HG03039 (cell line): ENCODE measurements around the gene TRAPPC4.
"Not testable (repeated sequence)": the region's sequence is repeated elsewhere in the genome, so short reads cannot be mapped to it uniquely, and the experiment has no call there.

Experiments
- ATAC-seq: cut with Tn5 transposase; IDR thresholded peaks from one replicate; pipeline ENCODE4 v1.9.1; 2021; ENCODE audit warnings: mild to moderate bottlenecking, moderate library complexity; ENCODE audit not compliant: unreplicated experiment

The TRAPPC4 gene

DNA sequence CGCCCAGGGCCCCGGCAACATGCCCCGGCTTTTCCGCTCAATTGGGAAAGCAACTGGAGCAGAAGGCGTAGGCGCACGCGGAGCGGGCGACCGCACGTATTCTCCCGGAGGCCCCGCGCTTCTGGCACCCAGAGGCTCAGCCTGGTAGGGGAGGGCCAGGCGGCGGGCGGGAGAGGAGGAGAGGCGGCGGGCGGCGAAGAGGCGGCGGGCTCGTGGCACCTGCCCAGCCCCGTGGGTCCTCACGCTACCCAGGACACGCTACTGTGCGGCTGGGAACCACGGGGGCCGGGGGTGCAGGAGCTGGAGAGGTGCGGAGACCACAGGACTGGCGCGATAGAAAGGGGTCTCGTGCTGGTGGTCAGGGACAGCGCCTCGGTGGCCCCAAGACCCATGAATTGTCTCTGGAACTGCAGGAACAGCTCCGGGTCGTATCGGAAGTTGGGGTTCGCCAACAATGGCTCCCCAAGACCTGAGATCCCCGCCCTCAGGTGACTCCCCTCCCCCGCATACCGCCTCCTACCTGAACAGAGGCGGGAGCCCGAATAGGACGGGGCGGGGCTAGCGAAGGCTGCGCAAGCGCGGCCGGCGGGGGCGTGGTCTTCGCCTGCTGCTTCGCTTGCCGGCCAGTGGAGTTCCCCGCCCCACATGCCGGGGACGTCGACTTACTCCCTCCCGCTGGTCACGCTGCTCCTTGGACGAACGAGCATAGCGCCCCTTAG is 11.9 kb downstream of the TRAPPC4 start, which contains the start of gene SLC37A4:
TSS of gene SLC37A4 (minus strand) at position 549 of the 719 bp plus-strand sequence.
- peak; percentile 73 for ATAC-seq

DNA sequence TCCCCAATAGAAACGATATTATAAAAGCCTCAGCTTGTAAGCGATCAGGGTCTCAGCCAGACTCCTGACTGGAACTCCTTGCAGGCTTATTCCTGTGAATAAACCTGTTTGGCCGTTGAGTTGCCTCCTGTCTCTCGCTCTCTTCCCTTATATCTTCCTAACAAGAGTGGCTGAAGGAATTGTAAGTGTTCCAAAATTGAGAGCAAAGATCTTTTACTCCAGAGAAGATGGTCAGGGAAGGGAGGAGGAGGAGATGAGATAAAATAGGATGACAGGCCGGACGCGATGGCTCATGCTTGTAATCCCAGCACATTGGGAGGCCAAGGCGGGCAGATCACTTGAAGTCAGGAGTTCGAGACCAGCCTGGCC is 13.3 kb downstream of the TRAPPC4 start:
- no peak for ATAC-seq

DNA sequence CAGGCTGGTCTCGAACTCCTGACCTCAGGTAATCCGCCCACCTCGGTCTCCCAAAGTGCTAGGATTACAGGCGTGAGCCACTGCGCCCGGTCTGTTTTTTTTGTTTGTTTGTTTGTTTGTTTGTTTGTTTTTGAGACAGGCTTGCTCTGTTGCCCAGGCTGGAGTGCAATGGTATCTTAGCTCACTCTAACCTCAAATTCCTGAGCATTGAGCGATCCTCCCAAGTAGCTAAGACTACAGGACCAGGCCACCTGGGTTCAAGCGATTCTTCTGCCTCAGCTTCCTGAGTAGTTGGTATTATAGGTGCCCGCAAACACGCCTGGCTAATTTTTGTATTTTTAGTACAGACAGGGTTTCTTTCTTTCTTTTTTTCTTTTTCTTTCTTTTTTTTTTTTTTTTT is 14.9 kb downstream of the TRAPPC4 start:
- not testable (repeated sequence) for ATAC-seq

DNA sequence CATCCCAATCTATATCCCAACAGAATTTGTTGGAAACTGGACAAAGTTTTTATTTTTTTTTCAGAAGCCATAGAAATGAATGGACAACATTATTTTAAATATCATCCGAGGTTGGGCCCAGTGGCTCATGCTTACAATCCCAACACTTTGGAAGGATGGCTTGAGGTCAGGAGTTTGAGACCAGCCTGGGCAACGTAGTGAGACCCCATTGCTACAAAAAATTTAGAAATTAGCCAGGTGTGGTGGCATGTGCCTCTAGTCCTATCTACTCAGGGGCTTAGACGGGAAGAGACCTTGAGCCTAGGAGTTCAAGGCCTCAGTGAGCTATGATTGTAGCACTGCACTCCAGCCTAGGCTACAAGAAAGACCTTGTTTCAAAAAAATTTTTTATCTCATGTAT is 16.2 kb downstream of the TRAPPC4 start:
- ATAC-seq: no peak

DNA sequence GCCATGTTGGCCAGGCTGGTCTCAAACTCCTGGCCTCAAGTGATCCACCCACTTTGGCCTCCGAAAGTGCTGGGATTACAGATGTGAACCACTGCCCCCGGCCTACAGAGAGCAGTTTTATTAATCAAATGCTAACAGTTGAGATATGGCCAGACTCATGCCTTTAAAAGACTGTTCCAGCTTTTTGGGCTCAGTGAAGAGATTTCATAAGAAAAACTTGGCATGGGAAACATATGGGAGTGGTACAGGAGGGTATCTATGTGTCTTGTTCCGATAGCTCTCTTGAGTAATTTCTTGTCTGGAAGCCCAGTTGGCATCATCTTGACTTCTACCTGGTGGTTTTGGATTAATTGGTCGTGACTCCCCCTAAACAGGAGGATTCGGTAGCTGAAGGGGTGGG is 20.3 kb downstream of the TRAPPC4 start:
- ATAC-seq: no peak

DNA sequence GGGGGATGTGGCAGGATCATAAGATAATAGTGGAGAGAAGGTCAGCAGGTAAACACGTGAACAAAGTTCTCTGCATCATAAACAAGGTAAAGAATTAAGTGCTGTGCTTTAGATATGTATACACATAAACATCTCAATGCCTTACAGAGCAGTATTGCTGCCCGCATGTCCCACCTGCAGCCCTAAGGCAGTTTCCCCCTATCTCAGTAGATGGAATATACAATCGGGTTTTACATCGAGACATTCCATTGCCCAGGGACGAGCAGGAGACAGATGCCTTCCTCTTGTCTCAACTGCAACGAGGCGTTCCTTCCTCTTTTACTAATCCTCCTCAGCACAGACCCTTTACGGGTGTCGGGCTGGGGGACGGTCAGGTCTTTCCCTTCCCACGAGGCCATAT is 20.9 kb downstream of the TRAPPC4 start:
- not testable (repeated sequence) for ATAC-seq

DNA sequence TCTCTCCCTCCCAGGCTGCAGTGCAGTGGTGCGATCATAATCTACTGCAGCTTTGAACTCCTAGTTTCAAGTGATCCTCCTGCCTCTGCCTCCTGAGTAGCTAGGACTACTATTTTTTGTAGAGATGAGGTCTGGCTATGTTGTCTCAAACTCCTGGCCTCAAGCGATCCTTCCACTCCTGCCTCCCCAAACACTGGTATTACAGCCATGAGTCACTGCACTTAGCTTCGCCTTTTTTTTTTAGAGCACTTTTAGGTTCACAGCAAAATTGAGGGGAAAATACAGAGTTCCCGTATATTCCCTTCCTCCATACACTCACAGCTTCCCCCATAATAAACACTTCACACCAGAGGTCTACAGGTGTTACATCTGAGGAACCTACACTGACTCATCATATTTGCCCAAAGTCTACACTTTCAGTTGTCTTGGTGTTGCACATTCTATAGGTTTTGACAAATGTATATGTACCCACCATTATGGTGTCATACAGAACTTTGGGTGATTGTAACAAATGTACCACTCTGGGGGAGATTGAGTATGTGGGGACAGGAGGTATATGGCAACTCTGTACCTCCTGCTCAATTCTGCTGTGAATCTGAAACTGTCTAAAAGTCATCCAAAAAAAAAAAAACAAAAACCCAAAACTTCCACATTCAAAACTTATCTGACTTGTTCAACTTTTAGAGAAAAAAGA is 23.4 kb downstream of the TRAPPC4 start:
- no peak for ATAC-seq

DNA sequence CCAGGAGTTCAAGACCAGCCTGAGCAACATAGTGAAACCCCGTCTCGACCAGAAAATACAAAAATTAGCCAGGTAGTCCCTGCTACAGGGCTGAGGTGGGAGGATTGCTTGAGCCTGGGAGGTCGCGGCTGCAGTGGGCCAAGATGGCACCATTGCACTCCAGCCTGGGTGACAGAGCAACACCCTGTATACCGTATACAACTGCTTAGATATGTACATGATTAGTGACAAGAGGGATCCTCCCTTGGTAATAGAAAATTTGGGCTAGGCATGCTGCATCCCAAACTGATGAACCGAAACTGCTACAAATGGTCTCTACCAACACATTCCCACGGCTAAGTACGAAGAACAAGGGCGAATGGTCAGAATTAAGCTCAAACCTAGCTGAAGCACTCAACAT is 24.4 kb downstream of the TRAPPC4 start:
- ATAC-seq: no peak

DNA sequence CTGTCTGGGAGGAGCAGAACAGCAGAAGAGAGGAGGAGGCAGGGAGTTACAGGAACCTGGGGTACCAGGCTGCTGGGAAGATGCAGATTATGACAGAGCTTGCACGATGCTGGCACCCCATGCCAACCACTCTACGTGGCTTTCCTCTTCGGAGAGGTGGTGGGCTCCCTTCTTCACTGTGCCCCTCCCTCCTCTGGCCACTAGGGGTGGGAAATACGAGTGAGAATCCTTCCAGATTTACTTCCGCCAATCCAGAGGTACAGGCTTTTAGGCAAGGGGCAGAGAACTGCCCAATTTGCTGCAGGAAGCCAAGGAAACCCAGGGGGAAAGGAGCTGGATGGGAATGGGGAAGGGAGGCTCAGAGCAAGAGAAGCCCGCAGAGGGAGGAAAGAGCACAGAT is 26.1 kb downstream of the TRAPPC4 start:
- no peak for ATAC-seq

DNA sequence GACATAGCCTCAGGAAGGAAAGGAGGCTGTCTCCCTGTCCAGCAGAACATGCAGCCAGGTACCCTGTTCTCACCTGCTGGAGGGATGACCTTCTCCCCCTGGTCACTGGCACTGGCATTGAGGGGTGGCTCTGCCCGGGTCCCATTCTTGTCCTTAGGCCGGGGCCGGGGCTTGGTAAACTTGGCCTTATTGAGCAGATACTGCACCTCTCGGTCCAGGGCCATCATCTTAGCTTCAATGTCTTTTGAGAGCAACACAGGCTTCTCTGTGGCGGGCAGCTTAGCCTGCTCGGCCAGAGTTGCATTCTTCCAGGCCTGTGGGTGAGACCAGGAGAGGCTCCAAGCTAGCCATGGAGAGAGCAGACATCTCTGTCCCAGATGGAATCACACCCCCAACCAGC is 27.9 kb downstream of the TRAPPC4 start:
- no peak for ATAC-seq

DNA sequence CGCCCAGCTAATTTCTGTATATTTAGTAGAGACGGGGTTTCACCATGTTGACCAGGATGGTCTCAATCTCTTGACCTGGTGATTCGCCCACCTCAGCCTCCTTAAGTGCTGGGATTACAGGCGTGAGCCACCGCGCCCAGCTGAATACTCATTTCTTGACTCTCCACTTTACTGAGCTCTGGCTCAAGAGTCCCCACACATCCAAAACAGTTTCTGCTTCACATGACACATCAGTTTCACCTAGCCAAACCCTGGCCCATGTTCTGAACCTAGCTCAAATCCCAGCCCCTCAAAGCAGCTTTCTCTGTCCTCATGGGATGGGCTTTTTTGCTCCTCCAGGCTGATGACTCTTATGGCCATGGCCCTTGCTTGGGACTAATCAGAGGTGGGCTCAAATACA is 28.6 kb downstream of the TRAPPC4 start:
- no peak for ATAC-seq

DNA sequence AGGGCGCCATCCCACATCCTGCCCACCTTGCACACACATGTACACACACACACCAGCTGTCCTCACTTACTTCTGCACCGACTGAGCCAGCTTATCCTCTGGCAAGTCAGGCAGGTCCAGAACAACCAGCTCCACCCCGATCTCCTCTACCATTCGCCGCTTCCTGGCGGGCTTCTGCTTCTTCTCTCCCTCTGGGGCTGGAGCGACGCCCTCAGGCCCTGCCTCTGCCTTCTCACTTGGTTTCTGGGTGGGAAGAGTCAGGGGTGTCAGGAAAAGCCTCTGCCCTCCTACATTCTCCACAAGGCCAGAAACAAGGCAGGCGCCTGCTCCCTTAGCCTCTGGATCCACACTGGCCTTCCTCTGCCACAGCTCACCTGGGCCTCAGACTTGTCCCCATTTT is 30.1 kb downstream of the TRAPPC4 start:
- ATAC-seq: no peak

DNA sequence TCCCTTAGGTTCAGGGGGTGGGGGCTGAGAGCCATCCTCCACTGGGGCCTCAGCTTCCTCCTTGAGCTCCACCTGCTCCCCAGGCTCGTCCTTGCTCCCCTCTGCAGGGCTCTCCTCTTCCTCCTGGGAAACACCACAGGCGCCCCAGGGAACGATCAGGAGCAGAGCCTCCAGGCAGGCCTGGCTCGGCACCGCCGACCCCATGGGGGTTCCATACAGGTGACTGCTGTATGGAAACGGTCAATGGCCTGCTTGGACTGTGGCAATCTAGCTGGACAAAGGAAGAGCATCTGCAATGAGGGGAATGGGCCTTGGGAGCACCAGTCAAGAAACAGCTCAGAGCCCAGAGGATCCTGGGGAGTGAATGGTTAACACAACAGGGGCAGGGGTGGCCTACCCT is 30.5 kb downstream of the TRAPPC4 start:
- ATAC-seq: no peak

DNA sequence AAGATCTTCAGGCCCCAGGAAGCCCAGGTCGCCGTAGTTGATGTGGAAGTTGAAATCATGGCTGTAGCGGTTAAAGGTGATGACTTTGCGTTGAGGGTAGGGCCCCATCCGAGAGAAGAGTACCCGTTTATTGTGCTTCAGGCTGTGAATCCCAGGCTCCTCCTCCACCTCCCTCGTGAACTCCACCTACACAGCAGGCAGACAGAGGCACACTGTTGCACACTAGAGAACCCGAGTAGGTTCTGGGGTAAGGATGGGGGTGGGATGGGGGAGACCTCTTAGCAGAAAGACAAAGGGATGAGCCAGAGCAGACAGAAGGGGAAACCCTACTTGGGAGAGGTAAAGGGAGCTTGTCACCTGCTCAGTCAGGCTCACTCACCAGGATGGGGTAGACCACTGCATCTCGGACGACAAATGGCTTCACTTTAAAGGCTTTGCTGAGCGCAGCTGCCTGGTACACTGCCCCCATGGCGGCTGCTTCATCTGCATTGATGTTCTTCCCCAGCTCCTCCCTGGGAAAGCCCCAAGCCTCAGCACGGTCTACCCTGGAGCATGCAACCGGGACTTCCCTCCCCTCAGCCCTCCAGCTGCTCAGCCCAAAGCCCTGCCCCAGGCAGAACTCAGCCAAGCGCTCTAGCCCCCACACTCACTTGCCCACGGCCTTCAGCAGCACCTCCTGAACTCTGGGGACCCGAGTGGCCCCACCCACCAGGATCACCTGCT is 33.0 kb downstream of the TRAPPC4 start:
- peak; percentile 53 for ATAC-seq

DNA sequence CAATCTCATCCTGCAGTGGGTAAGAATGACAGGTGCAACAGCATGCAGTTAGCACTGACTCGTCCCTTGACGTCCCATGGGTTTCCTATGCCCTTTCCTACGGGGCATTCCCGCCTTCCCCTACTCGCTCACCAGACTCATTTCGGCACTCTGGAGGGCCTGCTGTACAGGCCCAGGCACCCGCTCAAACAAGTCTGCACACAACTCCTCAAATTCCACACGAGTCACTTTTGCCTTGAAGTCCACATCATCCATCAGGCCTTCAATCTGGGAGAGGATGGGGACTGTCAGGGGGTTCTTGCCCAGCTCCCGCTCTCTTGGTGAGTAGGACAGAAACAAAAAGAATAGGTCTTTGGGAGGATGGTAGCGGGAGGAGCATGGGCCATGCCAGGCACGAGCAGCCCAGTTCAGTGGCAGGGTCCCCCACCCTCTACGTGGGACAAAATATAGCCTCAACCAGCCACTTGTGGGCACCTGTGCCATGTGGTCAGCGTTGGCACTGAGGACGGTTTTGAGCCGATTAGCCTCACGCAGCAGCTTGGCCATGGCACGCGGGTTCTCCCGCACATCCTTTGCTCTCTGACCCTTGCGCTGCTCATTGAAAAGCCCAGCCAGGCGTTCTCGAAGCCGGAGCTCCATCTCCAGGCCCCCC is 33.7 kb downstream of the TRAPPC4 start:
- ATAC-seq: no peak

DNA sequence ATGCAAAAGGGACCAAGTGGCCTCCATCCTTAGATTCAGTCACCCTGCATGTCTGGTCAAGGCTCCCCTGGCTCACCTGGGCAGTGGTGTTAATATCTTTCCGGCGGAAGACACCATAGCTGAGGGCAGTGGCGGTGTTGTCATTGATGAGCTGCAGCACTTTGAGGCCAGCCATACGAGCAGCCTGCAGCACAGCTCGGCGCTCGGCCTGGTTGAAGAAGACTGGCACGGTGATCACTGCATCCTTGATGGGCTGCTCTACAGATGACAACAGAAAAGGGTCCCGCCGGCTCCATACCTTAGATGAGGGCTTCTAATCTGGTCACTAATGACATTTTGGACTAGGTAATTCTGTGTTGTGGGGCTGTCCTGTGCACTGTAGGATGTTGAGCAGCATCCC is 35.9 kb downstream of the TRAPPC4 start:
- no peak for ATAC-seq

DNA sequence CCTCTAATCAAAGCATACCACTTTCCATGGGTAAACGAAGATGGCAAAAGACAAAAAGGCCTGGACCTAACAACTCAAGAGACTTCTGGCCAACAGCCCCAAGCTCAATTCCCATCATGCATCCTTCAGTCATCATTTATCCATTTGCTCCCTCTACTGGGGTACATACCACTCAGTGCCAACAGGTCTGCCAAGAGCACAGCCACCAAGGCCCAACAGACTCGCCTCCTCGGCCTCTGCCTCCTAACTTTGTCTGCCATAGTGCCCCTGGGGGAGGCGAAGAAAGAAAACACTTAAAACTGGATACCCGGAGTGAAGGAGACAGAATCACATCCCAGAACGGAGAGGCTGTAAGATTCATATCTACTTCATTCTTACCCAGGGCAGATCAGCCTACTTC is 37.3 kb downstream of the TRAPPC4 start:
- ATAC-seq: no peak

DNA sequence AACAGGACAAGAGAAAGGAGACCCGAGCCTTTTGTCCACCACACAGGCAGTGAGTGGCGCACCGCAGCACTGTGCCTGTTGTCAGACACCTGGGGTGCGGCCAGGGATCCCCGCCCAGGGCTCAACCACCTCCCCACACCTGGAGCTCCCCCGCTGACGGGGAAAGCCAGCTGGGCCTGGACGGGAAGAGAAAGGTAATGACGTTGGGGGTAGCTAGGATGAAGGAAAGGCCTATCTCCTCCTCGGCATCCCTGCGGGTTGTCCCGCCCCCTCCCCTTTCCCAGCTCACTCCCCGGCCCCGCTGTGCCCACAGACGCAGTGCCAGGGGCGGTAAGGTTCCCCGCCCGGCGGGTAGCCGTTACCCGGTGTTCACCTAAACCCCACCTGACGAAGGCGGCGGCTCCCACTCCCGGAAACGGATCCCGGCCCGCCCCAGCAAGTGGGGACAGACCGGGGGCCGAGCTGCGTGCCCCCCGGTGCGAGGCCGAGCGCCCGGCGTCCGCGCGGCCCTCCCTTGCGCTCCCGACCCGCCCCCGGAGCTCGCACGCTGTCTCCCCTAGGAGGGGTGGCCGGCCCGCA is 37.9 kb downstream of the TRAPPC4 start:
- ATAC-seq: peak; percentile 6

DNA sequence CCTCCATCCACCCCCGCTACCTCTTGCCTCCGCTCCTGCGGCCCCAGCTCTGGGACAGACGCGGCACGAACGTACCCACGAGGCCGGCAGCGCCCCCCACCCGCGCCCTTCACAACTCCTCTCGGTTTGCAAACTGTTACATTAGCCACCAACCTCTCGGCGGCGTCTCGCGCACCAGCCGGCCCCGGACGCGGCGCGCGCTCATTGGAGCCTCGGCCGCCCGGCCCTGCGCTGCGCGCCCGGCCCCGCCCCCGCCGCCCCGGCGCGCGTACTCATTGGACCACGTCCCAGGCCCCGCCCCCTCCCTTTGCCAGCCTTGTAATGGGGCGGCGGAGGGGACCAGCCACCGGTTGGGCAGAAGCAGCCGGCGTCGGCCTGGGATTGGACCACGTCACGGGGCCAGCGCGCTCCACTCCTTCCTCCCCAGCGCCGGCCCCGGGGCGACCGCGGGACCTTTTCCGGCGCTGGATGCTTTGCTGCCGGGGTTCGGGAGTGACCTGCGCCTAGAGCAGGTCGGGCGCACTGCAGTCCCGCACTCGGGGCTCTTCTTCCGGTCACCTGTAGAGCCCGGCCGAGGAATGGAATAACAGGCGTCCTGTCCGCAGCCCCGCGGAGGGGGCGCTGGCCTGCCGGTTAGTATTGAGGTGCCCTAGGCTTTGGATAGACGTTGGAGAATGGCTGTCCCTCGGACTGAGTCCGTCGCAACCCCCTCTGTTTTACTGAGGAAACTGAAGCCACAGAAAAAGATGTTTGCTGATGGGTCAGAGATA is 38.6 kb downstream of the TRAPPC4 start, which contains the start of gene HYOU1:
TSS of gene HYOU1 (minus strand) at position 206 of the 770 bp plus-strand sequence. CDS start 1,045 bp downstream, outside the sequence.
- ATAC-seq: peak; percentile 81

DNA sequence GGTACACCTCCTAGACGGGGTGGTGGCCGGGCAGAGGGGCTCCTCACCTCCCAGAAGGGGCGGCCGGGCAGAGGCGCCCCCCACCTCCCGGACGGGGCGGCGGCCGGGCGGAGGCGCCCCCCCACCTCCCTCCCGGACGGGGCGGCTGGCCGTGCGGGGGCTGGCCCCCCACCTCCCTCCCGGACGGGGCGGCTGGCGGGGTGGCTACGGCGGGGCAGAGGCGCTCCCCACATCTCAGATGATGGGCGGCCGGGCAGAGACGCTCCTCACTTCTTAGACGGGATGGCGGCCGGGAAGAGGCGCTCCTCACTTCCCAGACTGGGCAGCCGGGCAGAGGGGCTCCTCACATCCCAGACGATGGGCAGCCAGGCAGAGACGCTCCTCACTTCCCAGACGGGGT is 40.6 kb downstream of the TRAPPC4 start:
- not testable (repeated sequence) for ATAC-seq
